ENCODE data around the gene CSRP1. TPM values are rescaled to one million over a fixed set of nuclear protein-coding genes. Genes with fewer than 3 reads are reported as not detected.

CSRP1 gene
- total RNA-seq, 5 donors from 2014 or later (not counting 1 experiment from before 2014, with no cell fraction given) = 35.0 to 47.2 (median 36.8) TPM

- Mint-ChIP-seq H3K36me3 (peaks cover 9% of the 10 kb centered on the region), H3K4me3 (no peak overlapping the region), H3K27me3 (no peaks in the 10 kb centered on the region), H3K27ac (no peak overlapping the region), H3K9me3 (no peaks in the 10 kb centered on the region), H3K4me1 (peaks cover 13 to 20% (median 16%) of the 10 kb centered on the region in 3 donors)
- peaks cover 6 to 11% of the 10 kb centered on the region in 2 donors for H3K36me3 ChIP-seq (ENCODE audit: control insufficient read depth in 2 of 2, extremely low read depth in 1 of 2, insufficient read depth in 1 of 2, low read length in 1 of 2)
- ChIA-PET CTCF (interaction anchor here (0.5 to 1.8 kb wide), 4 partner anchors 11 to 58 kb away, joined by 3 to 8 read pairs (median 7); no protein-coding TSS in a partner anchor), POLR2A (no interaction called here)
- ATAC-seq (replicated peaks in 1 of 4) (no peak), DNase-seq (no peak)
- no peaks in the 10 kb centered on the region for H3K27me3 ChIP-seq (replicated peaks in 1 of 2; ENCODE audit: control insufficient read depth in 2 of 2, extremely low read depth in 1 of 2, insufficient read depth in 2 of 2, low read length in 1 of 2)
- no peak overlapping the region for H3K4me3 ChIP-seq (ENCODE audit: control insufficient read depth in 1 of 2, extremely low read depth in 1 of 2, low read length in 1 of 2)
- H3K4me1 ChIP-seq (ENCODE audit: control insufficient read depth in 1 of 2, extremely low read depth in 1 of 2, insufficient read depth in 2 of 2, low read length in 2 of 2) = peaks cover 0 to 5% of the 10 kb centered on the region in 2 experiments
- H3K27ac ChIP-seq (ENCODE audit: low read length) = no peak overlapping the region
- 96% methylated on average over 6 of the region's 8 CpGs for WGBS (ENCODE audit: insufficient coverage)
- H3K9me3 ChIP-seq = no peaks in the 10 kb centered on the region
Observed at GRCh38 chr1:201499795-201500669, 6.9 kb downstream of the CSRP1 start.

DNA sequence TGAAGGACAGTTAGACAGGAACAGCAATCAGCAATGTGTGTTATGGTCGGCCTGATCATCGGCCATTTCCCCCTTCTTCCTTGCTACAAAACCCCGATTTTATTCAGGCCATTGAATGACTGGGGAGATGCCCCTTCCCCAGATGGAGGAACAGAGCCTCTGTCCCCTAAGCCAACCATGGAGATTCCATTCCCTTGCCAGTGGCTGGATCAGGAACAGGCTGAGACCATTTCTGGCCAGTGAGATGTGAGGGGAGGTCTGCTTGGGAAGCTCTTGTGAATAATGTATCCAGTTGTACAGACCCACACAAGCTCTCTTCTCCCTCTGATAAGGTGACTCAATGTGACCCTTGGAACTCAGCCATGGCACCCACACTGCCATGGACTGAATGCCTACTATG is 7.7 kb downstream of the CSRP1 start:
- Histone ChIP-seq H3K27me3 (replicated peaks in 1 of 2; ENCODE audit: control insufficient read depth in 2 of 2, extremely low read depth in 1 of 2, insufficient read depth in 2 of 2, low read length in 1 of 2) (no peaks in the 10 kb centered on the region), H3K36me3 (ENCODE audit: control insufficient read depth in 2 of 2, extremely low read depth in 1 of 2, insufficient read depth in 1 of 2, low read length in 1 of 2) (peaks cover 6 to 19% of the 10 kb centered on the region in 2 donors), H3K4me3 (ENCODE audit: control insufficient read depth in 1 of 2, extremely low read depth in 1 of 2, low read length in 1 of 2) (no peak overlapping the region), H3K27ac (ENCODE audit: low read length) (no peak overlapping the region), H3K9me3 (no peaks in the 10 kb centered on the region), H3K4me1 (ENCODE audit: control insufficient read depth in 1 of 2, extremely low read depth in 1 of 2, insufficient read depth in 2 of 2, low read length in 2 of 2) (peaks cover 0 to 4% of the 10 kb centered on the region in 2 experiments)
- Mint-ChIP-seq H3K27ac (no peak overlapping the region), H3K4me1 (peaks cover 9 to 15% (median 13%) of the 10 kb centered on the region in 3 donors), H3K9me3 (no peaks in the 10 kb centered on the region), H3K27me3 (no peaks in the 10 kb centered on the region), H3K36me3 (peaks cover 17% of the 10 kb centered on the region), H3K4me3 (no peak overlapping the region)
- WGBS (ENCODE audit: insufficient coverage) = 100% methylated on average over 2 of the region's 3 CpGs
- ChIA-PET CTCF (interaction anchor here in 1 of 2 donors (1.6 to 1.8 kb wide), 2 partner anchors 14 to 17 kb away, joined by 4 to 8 read pairs; no protein-coding TSS in a partner anchor), POLR2A (no interaction called here)
- no peak for ATAC-seq (replicated peaks in 1 of 4)
- no peak for DNase-seq

- no peak overlapping the region for H3K27ac Mint-ChIP-seq
Observed at GRCh38 chr1:201498621-201499020, 8.3 kb downstream of the CSRP1 start.

DNA sequence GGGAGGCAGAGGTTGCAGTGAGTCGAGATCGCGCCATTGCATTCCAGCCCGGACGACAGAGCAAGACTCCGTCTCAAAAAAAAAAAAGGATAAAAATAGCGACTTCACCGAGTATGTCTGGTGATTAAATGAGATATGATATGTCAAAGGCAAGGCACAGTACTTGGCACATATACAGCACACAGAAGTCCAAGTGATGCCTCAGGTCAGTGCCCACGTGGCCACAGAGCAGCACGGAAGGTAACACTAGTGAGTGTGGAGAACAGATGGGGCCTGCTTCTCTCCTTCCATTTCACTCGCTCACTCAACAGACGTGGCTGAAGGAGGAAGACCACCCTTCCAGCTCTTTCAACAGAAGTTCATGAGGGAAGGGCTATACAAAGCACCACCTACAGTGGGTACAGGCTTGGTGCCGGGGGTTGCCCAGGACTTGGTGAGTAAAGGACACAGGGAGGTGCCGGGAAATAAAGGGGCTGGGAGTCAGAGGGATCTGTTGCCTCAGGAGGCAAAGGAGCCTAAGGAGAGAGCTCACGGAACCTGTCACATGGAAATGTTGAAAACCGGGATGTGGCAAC is 8.9 kb downstream of the CSRP1 start:
- peaks cover 0 to 4% (median 4%) of the 10 kb centered on the region in 3 donors for H3K4me1 Mint-ChIP-seq
- no peak for ATAC-seq (replicated peaks in 1 of 4)
- H3K36me3 ChIP-seq (ENCODE audit: control insufficient read depth in 2 of 2, extremely low read depth in 1 of 2, insufficient read depth in 1 of 2, low read length in 1 of 2) = peaks cover 13 to 30% of the 10 kb centered on the region in 2 donors
- no peak overlapping the region for H3K27ac ChIP-seq (ENCODE audit: low read length)
- no peak overlapping the region for H3K27ac Mint-ChIP-seq
- peaks cover 28% of the 10 kb centered on the region for H3K36me3 Mint-ChIP-seq
- H3K9me3 ChIP-seq = no peaks in the 10 kb centered on the region
- no peak overlapping the region for H3K4me3 Mint-ChIP-seq
- no peaks in the 10 kb centered on the region for H3K27me3 ChIP-seq (replicated peaks in 1 of 2; ENCODE audit: control insufficient read depth in 2 of 2, extremely low read depth in 1 of 2, insufficient read depth in 2 of 2, low read length in 1 of 2)
- ChIA-PET CTCF (interaction anchor here (0.5 to 1.8 kb wide), 5 partner anchors 14 to 122 kb away, joined by 3 to 8 read pairs (median 4); no protein-coding TSS in a partner anchor), POLR2A (no interaction called here)
- no peak overlapping the region for H3K4me3 ChIP-seq (ENCODE audit: control insufficient read depth in 1 of 2, extremely low read depth in 1 of 2, low read length in 1 of 2)
- no peak for DNase-seq
- H3K4me1 ChIP-seq (ENCODE audit: control insufficient read depth in 1 of 2, extremely low read depth in 1 of 2, insufficient read depth in 2 of 2, low read length in 2 of 2) = no peaks in the 10 kb centered on the region
- 100% methylated on average over 4 of the region's 16 CpGs for WGBS (ENCODE audit: insufficient coverage)
- no peaks in the 10 kb centered on the region for H3K27me3 Mint-ChIP-seq
- no peaks in the 10 kb centered on the region for H3K9me3 Mint-ChIP-seq

More at GRCh38 chr1:201498621-201499020, 8.3 kb downstream of the CSRP1 start:
- no peak overlapping the region for H3K4me3 Mint-ChIP-seq
- ChIA-PET CTCF (interaction anchor here (0.5 to 1.8 kb wide), 5 partner anchors 15 to 123 kb away, joined by 3 to 8 read pairs (median 4); no protein-coding TSS in a partner anchor), POLR2A (no interaction called here)
- ATAC-seq (replicated peaks in 1 of 4) (no peak), DNase-seq (no peak)
- Histone ChIP-seq H3K4me1 (ENCODE audit: control insufficient read depth in 1 of 2, extremely low read depth in 1 of 2, insufficient read depth in 2 of 2, low read length in 2 of 2) (peaks cover 0 to 4% of the 10 kb centered on the region in 2 experiments), H3K4me3 (ENCODE audit: control insufficient read depth in 1 of 2, extremely low read depth in 1 of 2, low read length in 1 of 2) (no peak overlapping the region), H3K9me3 (no peaks in the 10 kb centered on the region), H3K36me3 (ENCODE audit: control insufficient read depth in 2 of 2, extremely low read depth in 1 of 2, insufficient read depth in 1 of 2, low read length in 1 of 2) (peaks cover 10 to 24% of the 10 kb centered on the region in 2 donors), H3K27me3 (replicated peaks in 1 of 2; ENCODE audit: control insufficient read depth in 2 of 2, extremely low read depth in 1 of 2, insufficient read depth in 2 of 2, low read length in 1 of 2) (no peaks in the 10 kb centered on the region), H3K27ac (ENCODE audit: low read length) (no peak overlapping the region)
- no peaks in the 10 kb centered on the region for H3K9me3 Mint-ChIP-seq
- H3K4me1 Mint-ChIP-seq = peaks cover 5 to 10% (median 9%) of the 10 kb centered on the region in 3 donors
- peaks cover 23% of the 10 kb centered on the region for H3K36me3 Mint-ChIP-seq
- 90% methylated on average over 6 of the region's 8 CpGs for WGBS (ENCODE audit: insufficient coverage)
- H3K27me3 Mint-ChIP-seq = no peaks in the 10 kb centered on the region

DNA sequence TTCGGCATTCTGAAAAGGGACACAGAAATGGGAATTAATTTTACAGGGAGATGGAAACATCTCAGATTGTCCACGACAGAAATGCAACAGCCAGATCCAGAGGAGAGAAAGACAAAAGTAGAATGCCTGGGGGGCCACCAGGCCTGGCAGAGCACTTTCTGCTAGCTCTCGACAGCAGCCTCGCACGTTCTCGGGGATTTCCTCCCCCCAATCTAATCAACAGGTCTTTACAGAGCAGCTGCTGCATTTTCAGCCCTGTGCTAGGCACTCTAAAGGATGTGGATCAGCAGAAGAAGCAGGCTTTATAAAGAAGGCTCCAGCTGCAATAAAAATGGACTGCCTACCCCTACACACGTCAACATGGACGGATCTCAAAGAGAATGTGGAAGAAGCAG is 10.6 kb downstream of the CSRP1 start:
- Histone ChIP-seq H3K27me3 (replicated peaks in 1 of 2; ENCODE audit: control insufficient read depth in 2 of 2, extremely low read depth in 1 of 2, insufficient read depth in 2 of 2, low read length in 1 of 2) (no peaks in the 10 kb centered on the region), H3K9me3 (no peaks in the 10 kb centered on the region), H3K4me3 (ENCODE audit: control insufficient read depth in 1 of 2, extremely low read depth in 1 of 2, low read length in 1 of 2) (no peak overlapping the region), H3K4me1 (ENCODE audit: control insufficient read depth in 1 of 2, extremely low read depth in 1 of 2, insufficient read depth in 2 of 2, low read length in 2 of 2) (no peaks in the 10 kb centered on the region), H3K36me3 (ENCODE audit: control insufficient read depth in 2 of 2, extremely low read depth in 1 of 2, insufficient read depth in 1 of 2, low read length in 1 of 2) (peaks cover 16 to 36% of the 10 kb centered on the region in 2 donors), H3K27ac (ENCODE audit: low read length) (no peak overlapping the region)
- no peaks in the 10 kb centered on the region for H3K4me1 Mint-ChIP-seq
- CTCF ChIA-PET = interaction anchor here in 1 of 2 donors (1.8 kb wide), 1 partner anchor 16 kb away, joined by 6 read pairs; no protein-coding TSS in a partner anchor
- H3K9me3 Mint-ChIP-seq = no peaks in the 10 kb centered on the region
- peaks cover 32% of the 10 kb centered on the region for H3K36me3 Mint-ChIP-seq
- POLR2A ChIA-PET = interaction anchor here in 1 of 2 donors (0.6 kb wide), 1 partner anchor 16 kb away, joined by 3 read pairs; no protein-coding TSS in a partner anchor
- no peaks in the 10 kb centered on the region for H3K27me3 Mint-ChIP-seq
- H3K4me3 Mint-ChIP-seq = no peak overlapping the region
- 86% methylated on average over 1 of the region's 8 CpGs for WGBS (ENCODE audit: insufficient coverage)
- no peak overlapping the region for H3K27ac Mint-ChIP-seq
- no peak for DNase-seq
- ATAC-seq (replicated peaks in 1 of 4) = no peak

- Mint-ChIP-seq H3K27ac (no peak overlapping the region), H3K36me3 (peaks cover 35% of the 10 kb centered on the region), H3K4me1 (no peaks in the 10 kb centered on the region), H3K9me3 (no peaks in the 10 kb centered on the region), H3K4me3 (no peak overlapping the region), H3K27me3 (no peaks in the 10 kb centered on the region)
- ChIA-PET CTCF (interaction anchor here (1.8 to 2.3 kb wide), 2 partner anchors 17 kb away, joined by 6 read pairs; no protein-coding TSS in a partner anchor), POLR2A (interaction anchor here in 1 of 2 donors (0.6 kb wide), 1 partner anchor 16 kb away, joined by 3 read pairs; no protein-coding TSS in a partner anchor)
- 94% methylated on average over 6 of the region's 11 CpGs for WGBS (ENCODE audit: insufficient coverage)
- Histone ChIP-seq H3K36me3 (ENCODE audit: control insufficient read depth in 2 of 2, extremely low read depth in 1 of 2, insufficient read depth in 1 of 2, low read length in 1 of 2) (peaks cover 15 to 36% of the 10 kb centered on the region in 2 donors), H3K4me1 (ENCODE audit: control insufficient read depth in 1 of 2, extremely low read depth in 1 of 2, insufficient read depth in 2 of 2, low read length in 2 of 2) (no peaks in the 10 kb centered on the region), H3K27ac (ENCODE audit: low read length) (no peak overlapping the region), H3K9me3 (no peaks in the 10 kb centered on the region), H3K4me3 (ENCODE audit: control insufficient read depth in 1 of 2, extremely low read depth in 1 of 2, low read length in 1 of 2) (no peak overlapping the region), H3K27me3 (replicated peaks in 1 of 2; ENCODE audit: control insufficient read depth in 2 of 2, extremely low read depth in 1 of 2, insufficient read depth in 2 of 2, low read length in 1 of 2) (no peaks in the 10 kb centered on the region)
- DNase-seq = no peak
- ATAC-seq (replicated peaks in 1 of 4) = no peak
Observed at GRCh38 chr1:201495551-201496295, 11.2 kb downstream of the CSRP1 start.
